Lower leg skin (tissue), 4 donors: ENCODE results near the gene PPA2. TPM values are rescaled to one million over a fixed set of nuclear protein-coding genes. Genes with fewer than 3 reads are reported as not detected.

Experiments used
- DNase-seq, 2 donors: peaks; one replicate each; pipeline ENCODE4 v3.0.0-alpha.2; 2019; ENCODE audit warnings: low spot score in 2 of 2
- H3K4me3 ChIP-seq: fragments of 200-600 bp; sonication (generic); 2 replicates; pipeline ENCODE4 v1.5.1; 2017; ENCODE audit warnings: mild to moderate bottlenecking, low read depth; ENCODE audit not compliant: poor library complexity, severe bottlenecking
- CTCF ChIP-seq, 3 donors: fragments of 450-650 bp; IDR thresholded peaks; one replicate each; pipeline ENCODE4 v1.5.1; 2016; ENCODE audit warnings: antibody characterized with exemption in 3 of 3, mild to moderate bottlenecking in 3 of 3, moderate library complexity in 2 of 3
- POLR2A ChIP-seq, 2 donors: fragments of 450-650 bp; IDR thresholded peaks; one replicate each; pipeline ENCODE4 v1.6.1; 2016 to 2017; ENCODE audit warnings: antibody characterized with exemption in 2 of 2, mild to moderate bottlenecking in 1 of 2, moderate library complexity in 1 of 2
- WGBS, 2 donors: methylation state at CpG; one replicate each; pipeline ENCODE4 v1.1.5; 2018; 5-methylcytosine and 5-hydroxymethylcytosine counted together
- intact Hi-C: fragments of 100-400 bp; cut with DNase I; formaldehyde crosslinking; loops from one replicate; pipeline ENCODE4 v1.15.0; 2023; ENCODE audit warnings: low total_unique reads
- total RNA-seq, 4 donors: library from RNA; depleted of rRNA; stranded (reverse); fragments of >200 nt; gene quantifications; one replicate each; pipeline ENCODE4 v1.1.0, GENCODE V29; 2016

PPA2 gene
- total RNA-seq, 4 donors from 2014 or later, result 84.6 to 174 (median 95.3) TPM

- TF ChIP-seq POLR2A (IDR thresholded peaks at IDR 0.05), result no peak
- TF ChIP-seq CTCF (IDR thresholded peaks at IDR 0.05), result peak in 1 of 3 donors; percentile 82
- intact Hi-C loops, result loop anchor here (10.0 kb wide), 1 partner anchor 329 kb away; the partner anchor contains the start of gene TET2
- H3K4me3 ChIP-seq, result peak overlapping the region; percentile 91
- 7 to 8% methylated on average over 17 to 18 of the region's 23 CpGs for WGBS, 2 donors
- DNase-seq, result peak; percentile 78 to 96
Observed at GRCh38 chr4:105474099-105474518, 247 bp upstream of the PPA2 start.

DNA sequence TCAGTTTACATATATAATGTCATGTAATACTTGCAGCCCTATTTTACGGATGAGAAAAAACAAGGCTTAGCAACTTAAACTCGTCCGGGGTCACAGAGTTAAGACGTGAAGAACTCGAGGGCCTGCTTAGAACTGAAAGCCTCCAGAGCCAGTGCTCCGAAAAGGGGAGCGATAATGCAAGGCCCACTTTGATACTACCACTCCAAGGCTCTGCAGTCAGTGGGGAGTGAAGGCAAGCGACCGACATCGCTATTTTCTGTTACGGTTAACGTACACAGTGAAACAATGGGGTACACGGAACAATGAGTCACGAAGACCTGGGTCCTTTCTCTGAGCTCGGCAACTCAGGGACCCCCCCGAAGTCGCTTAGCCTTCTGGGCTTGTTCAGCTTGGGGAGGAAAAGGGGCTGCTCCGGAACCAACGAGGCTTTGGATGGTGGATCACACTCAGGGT, 965 bp downstream of the PPA2 start:
- TF ChIP-seq CTCF (IDR thresholded peaks at IDR 0.05) (no peak), POLR2A (IDR thresholded peaks at IDR 0.05) (no peak)
- DNase-seq, result no peak
- intact Hi-C loops, result loop anchor here (10.0 kb wide), 1 partner anchor 328 kb away; the partner anchor contains the start of gene TET2
- 3 to 9% methylated on average over 19 of the region's 19 CpGs for WGBS, 2 donors
- peak overlapping the region; percentile 91 for H3K4me3 ChIP-seq

DNA sequence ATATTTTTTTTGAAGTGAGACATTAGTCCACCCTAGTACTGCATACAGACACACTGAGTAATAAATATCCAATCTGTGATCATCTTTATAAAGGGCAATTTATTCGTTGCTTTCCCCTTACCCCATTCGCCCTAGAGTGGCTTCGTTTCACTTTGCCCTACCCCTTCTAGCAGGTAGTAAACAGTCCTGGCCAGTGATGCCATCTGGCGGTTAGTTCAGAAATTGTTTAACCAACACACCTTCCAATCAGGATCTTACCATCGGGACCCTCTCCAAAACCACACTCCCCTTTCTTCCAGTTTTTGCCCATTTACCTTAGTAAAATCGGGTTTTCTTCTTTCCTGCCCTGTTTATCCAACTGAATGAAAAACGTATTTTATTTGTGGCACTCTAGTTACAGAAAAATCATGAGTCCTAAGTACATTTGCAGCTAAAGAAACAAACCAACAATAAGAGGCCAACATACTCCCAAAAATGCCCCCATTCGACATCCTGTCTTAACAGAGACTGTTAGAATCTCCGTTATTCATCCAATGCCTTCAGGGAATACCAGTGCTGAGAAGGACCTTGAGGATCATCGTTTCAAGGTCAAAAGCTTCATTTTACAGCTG, 2.2 kb downstream of the PPA2 start:
- TF ChIP-seq POLR2A (IDR thresholded peaks at IDR 0.05) (no peak), CTCF (IDR thresholded peaks at IDR 0.05) (no peak)
- DNase-seq, result peak; percentile 69 to 86
- 11% methylated on average over 10 of the region's 10 CpGs for WGBS, 2 donors
- no peak overlapping the region for H3K4me3 ChIP-seq
- intact Hi-C loops, result loop anchor here (10.0 kb wide), 1 partner anchor 327 kb away; the partner anchor contains the start of gene TET2

GRCh38 chr4:105470766-105471165, 3.1 kb downstream of the PPA2 start:
- WGBS, 2 donors, result 80 to 83% methylated on average over 6 of the region's 6 CpGs
- intact Hi-C loops, result loop anchor here (10.0 kb wide), 1 partner anchor 326 kb away; the partner anchor contains the start of gene TET2
- no peak for DNase-seq
- TF ChIP-seq CTCF (IDR thresholded peaks at IDR 0.05), result no peak
- TF ChIP-seq POLR2A (IDR thresholded peaks at IDR 0.05), result no peak
- H3K4me3 ChIP-seq, result no peak overlapping the region

- no peak for DNase-seq
- intact Hi-C loops, result loop anchor here (10.0 kb wide), 1 partner anchor 325 kb away; the partner anchor contains the start of gene TET2
- TF ChIP-seq CTCF (IDR thresholded peaks at IDR 0.05), result no peak
- no peak for TF ChIP-seq POLR2A (IDR thresholded peaks at IDR 0.05)
- H3K4me3 ChIP-seq, result no peak overlapping the region
- WGBS, 2 donors, result 93 to 94% methylated on average over 1 of the region's 1 CpG
Observed at GRCh38 chr4:105469736-105470135, 4.1 kb downstream of the PPA2 start.
